Inflammatory macrophage treated with lipopolysaccharide for 1 hour (primary cell): ENCODE measurements around the gene CNBP.
"Not testable (repeated sequence)": the region's sequence is repeated elsewhere in the genome, so short reads cannot be mapped to it uniquely, and the experiment has no call there.

Source experiments
- DNase-seq, 2 donors: peaks; one replicate each; pipeline ENCODE4 v3.0.0-alpha.2; 2020 to 2022

The CNBP gene

GRCh38 chr3:129184784-129185542 lies 1.3 kb upstream of the CNBP start:
- not testable (repeated sequence) for DNase-seq

- no peak for DNase-seq
Observed at GRCh38 chr3:129184396-129184657, 631 bp upstream of the CNBP start.

- no peak for DNase-seq
Observed at GRCh38 chr3:129182390-129183185, 1.1 kb downstream of the CNBP start.

GRCh38 chr3:129181819-129182218 lies 1.9 kb downstream of the CNBP start:
- DNase-seq = no peak

GRCh38 chr3:129180461-129180860 lies 3.2 kb downstream of the CNBP start:
- no peak for DNase-seq

GRCh38 chr3:129176051-129176450 lies 7.6 kb downstream of the CNBP start:
- no peak for DNase-seq

GRCh38 chr3:129173725-129174124 lies 10.0 kb downstream of the CNBP start:
- no peak for DNase-seq

GRCh38 chr3:129173206-129173605 lies 10.5 kb downstream of the CNBP start:
- no peak for DNase-seq

GRCh38 chr3:129166579-129167332 lies 16.9 kb downstream of the CNBP start:
- no peak for DNase-seq

GRCh38 chr3:129165594-129165993 lies 18.1 kb downstream of the CNBP start:
- DNase-seq = not testable (repeated sequence)

- DNase-seq = no peak
Observed at GRCh38 chr3:129164500-129164899, 19.2 kb downstream of the CNBP start.

- DNase-seq = no peak
Observed at GRCh38 chr3:129162729-129163579, 20.7 kb downstream of the CNBP start.

- DNase-seq = no peak
Observed at GRCh38 chr3:129161860-129162271, 21.8 kb downstream of the CNBP start.

- DNase-seq = peak; percentile 91 to 96
Observed at GRCh38 chr3:129160891-129161859, 22.5 kb downstream of the CNBP start, which contains the start of gene ISY1. Gene ISY1, minus strand, starts transcription at chr3:129161063. Its CDS starts 88 bp downstream, at chr3:129160975.

GRCh38 chr3:129144786-129145185 lies 38.9 kb downstream of the CNBP start:
- DNase-seq = no peak

- not testable (repeated sequence) for DNase-seq
Observed at GRCh38 chr3:129141011-129141410, 42.7 kb downstream of the CNBP start.

- DNase-seq = no peak
Observed at GRCh38 chr3:129139911-129140310, 43.8 kb downstream of the CNBP start.

GRCh38 chr3:129136275-129136674 lies 47.4 kb downstream of the CNBP start:
- DNase-seq = not testable (repeated sequence)

GRCh38 chr3:129132097-129132866 lies 51.4 kb downstream of the CNBP start:
- DNase-seq = no peak

- no peak for DNase-seq
Observed at GRCh38 chr3:129131465-129132088, 52.1 kb downstream of the CNBP start.
